ENCODE results near the gene EFCAB6. TPM values are rescaled to one million over a fixed set of nuclear protein-coding genes. Genes with fewer than 3 reads are reported as not detected.

EFCAB6 gene
- total and polyA plus RNA-seq, 9 of the 15 experiments (the other 6 are each of a cell fraction or from before 2014, with no cell fraction given): 0.06 TPM; not detected in 8

DNA sequence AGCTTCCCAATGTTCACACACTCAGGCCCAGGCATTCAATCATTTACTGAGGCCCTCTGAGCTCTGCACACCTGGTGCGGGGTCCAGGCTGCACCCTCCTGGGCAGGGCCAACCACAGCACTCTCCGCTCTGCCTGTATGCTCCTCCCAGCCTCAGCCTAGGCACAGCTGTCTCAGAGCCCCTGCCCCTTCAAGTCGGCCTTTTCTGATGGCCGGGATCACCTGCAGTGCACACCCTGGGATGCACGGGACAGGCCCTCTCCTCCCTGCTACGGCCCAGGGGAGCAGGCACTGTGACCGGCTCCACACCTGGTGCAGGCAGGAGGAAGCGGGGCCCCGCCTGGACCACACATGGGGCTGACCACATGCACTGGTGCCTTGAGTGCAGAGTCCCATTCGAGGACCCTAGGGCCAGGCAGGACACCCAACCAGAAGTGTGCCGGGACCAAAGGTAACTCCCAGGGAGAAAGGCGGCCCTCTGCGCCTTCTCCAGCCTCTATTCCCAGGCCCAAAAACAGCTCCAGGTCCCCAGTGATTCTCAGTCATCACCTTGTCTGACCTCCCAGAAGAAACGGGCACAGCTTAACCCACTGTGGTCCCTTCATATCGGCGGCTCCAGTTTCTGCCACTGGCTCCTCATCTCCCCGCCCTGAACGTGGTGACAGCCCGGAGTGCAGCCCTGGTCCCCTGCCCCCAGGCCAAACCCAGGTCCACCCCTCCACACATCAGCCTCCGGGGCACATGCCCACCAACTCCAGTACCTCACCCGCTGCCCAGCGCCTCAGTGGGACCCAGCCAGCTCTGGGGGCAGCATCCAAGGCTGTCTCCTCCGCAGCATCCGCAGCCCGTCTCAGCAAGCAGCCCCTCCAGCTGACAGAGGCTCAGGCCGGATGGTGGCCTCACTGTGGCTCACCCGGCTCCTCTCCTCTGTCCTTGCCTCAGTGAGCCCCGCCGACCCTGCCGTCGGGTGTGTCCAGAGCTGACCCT is 32.7 kb upstream of the EFCAB6 start (continued):
- no peak for TF ChIP-seq ZNF253 (CRISPR knock-in tag; conservative IDR thresholded peaks at IDR 0.05)
- no peak for TF ChIP-seq KLF13 (tag; IDR thresholded peaks at IDR 0.05; ENCODE audit: borderline replicate concordance, low read depth)
- no peak for TF ChIP-seq POLR2B (IDR thresholded peaks at IDR 0.05; ENCODE audit: low read depth, partially characterized antibody)
- no peak for TF ChIP-seq ZNF24 (IDR thresholded peaks at IDR 0.05)
- TF ChIP-seq, protein P1, sequence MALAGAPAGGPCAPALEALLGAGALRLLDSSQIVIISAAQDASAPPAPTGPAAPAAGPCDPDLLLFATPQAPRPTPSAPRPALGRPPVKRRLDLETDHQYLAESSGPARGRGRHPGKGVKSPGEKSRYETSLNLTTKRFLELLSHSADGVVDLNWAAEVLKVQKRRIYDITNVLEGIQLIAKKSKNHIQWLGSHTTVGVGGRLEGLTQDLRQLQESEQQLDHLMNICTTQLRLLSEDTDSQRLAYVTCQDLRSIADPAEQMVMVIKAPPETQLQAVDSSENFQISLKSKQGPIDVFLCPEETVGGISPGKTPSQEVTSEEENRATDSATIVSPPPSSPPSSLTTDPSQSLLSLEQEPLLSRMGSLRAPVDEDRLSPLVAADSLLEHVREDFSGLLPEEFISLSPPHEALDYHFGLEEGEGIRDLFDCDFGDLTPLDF (CRISPR knock-in tag; IDR thresholded peaks at IDR 0.05): no peak
- no peak for TF ChIP-seq NCOA2 (IDR thresholded peaks at IDR 0.05; ENCODE audit: partially characterized antibody in 2 of 2)
- no peak for TF ChIP-seq CEBPG (CRISPR knock-in tag; IDR thresholded peaks at IDR 0.05)
- no peak for TF ChIP-seq CEBPG (tag; conservative IDR thresholded peaks at IDR 0.05 in 1 of 2, IDR thresholded peaks at IDR 0.05 in 1 of 2)

Data from K562 (cell line).